NCI-H2081 treated with DMSO at 0.1 percent for 48 hours (cell line): Measurements from ENCODE around the gene KRT80.

Experiments
- DNase-seq: peaks from one replicate; lab custom pipeline; 2025; lab: John Stamatoyannopoulos, UW

KRT80 gene

DNA sequence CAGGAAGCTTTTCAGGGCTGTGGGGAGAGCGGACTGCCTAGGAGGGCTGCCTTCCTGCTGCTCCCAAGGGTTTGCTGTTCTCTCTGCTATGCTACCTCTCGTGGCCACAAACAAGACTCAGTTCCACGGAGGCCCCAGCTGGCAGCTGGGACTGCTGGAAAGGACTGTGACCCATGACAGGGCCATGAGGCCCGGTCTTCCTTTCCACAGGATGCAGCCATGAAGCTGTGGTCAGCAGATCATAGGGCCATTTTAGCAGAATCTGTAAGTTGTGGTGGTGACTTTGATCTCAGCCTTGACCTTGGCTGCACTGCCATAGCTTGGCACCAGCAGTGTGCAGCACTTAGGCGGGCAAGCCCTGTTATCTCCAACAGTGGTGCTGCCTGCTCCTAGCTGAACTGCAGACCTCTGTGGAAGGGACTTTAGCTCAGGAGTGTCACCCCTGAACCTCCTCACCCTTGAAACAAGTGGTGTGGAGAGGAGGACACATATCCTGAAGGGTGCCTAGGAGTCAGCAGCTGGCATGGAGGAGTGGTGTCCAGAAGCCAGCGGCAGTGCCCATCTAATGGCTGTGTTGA, 12.3 kb downstream of the KRT80 start:
- DNase-seq = no peak

DNA sequence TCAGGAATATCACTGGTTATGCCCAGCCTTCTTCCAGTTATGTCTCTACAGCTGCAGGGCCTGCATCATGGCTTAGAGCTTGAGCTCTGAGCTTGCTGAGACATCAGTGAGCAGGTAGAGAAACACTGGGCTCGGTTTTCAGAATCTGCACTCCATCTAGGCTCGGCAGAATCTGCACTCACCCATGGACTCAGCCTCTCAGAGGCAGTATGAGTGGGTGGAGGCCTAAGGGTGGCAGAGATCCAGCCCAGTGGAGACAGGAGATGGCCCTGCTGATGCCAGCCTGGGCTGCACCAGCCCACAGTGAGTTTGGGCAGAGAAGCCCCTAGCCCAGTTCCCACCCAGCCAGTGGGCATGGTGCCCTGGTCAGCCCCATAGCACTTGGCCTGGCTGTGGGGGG, 12.8 kb downstream of the KRT80 start:
- DNase-seq = no peak

DNA sequence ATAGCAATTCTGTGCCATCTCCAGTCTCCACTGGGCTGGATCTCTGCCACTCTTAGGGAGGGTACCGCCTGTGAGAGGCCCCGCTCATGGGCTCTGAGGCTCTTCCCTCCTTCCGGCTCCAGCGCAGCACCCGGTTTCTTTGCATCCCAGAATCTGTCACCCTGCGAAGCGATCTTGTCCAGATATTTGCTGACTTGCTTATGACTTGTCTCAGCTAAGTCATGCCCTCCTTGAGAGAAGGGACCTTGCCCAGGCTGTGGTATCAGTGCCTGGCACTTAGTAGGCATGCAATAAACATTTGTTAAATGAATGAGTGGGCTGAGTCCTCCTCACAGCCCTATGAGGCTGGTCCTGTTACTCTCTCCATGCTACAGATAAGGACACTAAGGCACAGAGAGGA, 13.4 kb downstream of the KRT80 start:
- DNase-seq = no peak

DNA sequence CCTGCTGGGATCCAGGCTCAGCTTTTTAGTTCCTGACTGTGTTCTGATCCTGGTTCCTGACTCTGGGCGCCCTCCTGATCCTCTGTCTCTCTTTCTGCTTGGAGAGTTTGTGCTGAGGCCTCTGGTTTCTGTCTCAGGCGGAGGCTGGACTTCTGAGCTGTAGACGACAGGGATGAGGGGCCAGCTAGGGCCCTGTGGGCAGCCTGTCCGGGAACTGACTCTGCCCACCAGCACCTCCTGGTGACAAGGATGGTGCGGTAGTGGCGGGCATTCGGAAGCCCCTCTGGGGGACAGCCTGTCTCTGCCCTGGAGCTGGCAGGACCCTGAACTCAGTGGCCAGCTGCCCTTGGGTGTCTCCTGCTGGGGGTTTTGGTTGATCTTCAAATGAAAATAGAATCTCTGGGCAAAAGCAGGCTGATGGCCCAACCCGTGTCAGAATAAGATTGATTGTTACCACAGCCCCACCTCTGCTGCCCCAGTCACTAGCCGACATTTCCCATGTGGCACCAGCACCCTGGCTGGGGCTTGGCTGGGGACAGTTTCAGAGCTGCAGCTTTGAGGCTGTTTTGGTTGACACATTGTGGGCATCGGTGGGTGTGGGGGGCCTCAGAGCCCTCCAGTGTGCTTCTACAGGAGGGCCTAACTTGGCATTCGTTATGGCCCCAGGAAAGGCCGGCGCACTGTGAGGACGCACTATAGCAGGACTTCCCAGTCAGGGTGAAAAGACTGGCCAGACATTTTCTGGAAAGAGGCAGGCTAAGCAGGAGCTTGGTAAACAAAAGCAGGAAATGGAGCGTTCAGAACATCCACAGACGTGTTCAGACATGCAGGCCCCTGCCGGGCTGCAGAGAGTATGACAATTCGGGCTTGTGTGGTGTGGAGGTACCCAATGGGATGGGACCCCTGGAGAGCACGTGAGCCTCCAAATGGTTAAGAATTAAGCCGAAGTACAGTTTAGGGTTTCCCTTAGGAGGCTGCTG, 16.2 kb downstream of the KRT80 start:
- DNase-seq = peak; percentile 25

DNA sequence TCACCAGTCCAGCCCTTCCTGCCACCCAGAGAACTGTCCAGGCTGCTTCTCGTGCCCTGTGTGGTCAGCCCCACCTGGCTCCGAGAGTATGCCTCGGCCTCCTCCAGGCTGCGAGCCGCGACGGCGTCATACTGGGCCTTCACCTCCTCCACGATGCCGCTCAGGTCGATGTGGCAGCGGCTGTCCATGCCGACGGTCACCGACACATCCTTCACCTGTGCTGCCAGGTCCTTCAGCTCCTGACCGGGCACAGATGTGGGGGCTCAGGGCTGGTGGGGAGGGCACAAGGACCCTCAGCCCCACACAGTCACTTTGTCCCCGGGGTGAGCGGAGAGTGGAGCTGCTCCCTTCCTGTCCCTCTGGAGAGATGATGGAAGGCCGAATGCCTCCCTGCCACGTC, 18.3 kb downstream of the KRT80 start:
- no peak for DNase-seq

DNA sequence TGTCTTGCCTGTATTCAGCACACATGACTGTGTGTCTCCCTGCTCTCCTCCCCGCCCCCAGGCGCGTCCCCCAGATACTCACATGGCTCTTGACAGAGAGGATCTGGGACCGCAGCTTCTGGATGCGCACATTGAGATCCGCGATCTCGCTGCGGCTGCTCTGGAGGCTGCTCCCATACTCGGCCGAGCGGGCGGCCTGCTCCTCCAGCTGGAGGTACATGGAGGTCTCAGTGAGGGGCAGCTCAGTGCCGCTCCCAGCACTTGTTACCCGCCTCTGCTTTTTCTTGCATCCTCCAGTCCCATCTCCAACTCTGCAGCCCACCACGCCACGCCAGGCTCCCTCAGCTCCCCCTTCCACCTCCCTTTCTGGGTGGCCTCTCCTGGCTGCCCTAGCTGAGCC, 18.9 kb downstream of the KRT80 start:
- DNase-seq = no peak

DNA sequence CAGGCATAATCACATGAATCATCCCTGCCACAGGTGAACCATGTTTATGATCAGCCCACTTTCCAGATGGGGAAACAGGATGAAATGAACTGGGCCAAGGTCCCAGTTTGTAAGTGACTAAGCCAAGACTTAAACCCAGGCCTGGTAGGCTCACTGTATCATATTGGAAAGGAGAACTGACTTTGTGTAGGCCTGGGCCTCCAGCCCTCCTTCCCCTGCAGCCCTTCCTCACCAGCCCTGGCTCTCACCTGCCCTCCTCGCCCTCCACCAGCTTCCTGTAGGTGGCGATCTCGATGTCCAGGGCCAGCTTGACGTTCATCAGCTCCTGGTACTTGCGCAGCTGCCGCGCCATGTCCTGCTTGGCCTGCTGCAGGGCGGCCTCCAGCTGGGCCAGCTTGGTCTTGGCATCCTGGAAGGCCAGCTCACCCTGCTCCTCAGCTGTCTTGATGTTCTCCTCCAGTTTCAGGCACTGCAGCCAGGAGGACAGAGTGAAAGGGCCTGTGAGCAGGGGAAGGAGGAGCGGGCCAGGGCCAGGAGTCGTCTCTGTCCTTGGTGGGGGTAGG, 19.8 kb downstream of the KRT80 start:
- DNase-seq = no peak

DNA sequence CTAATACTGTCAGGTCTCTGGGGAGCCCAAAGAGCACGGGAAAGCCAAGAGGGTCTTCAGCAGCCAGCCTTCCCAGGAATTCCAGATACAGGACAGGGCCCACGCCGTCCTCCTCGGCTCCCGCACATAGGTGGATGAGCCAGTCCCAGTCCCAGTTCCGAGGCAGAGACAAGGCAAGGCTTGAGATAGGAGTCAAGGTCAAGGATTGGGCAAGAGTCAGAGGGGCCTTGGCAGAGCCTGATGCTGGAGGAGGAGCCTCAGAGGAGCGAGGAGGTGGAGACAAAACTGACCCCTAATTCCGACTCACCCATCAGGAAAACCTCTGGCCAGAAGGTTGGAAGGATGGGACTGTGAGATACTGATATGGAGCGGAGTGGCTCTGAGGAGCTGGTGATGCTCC, 21.0 kb downstream of the KRT80 start:
- no peak for DNase-seq

DNA sequence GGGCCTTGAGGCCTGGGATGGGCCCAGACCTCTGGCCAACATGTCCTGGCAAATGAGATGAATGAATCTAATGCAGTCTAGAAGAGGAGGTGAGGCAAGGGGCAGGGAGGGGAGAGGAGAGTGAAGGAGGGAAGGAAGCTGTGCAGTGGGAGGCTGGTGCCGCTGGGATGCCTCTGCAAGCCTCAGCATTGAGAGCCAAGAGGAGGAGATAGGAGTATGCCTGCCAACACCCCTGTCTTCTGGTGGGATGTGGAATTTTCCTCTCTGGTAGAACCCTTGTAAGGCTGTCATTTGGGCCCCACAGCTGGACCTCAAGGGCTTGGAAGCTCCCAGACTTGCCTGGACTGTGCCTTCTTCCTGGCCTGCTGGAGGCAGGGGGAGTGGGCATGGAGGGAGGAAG, 21.9 kb downstream of the KRT80 start:
- DNase-seq = no peak

DNA sequence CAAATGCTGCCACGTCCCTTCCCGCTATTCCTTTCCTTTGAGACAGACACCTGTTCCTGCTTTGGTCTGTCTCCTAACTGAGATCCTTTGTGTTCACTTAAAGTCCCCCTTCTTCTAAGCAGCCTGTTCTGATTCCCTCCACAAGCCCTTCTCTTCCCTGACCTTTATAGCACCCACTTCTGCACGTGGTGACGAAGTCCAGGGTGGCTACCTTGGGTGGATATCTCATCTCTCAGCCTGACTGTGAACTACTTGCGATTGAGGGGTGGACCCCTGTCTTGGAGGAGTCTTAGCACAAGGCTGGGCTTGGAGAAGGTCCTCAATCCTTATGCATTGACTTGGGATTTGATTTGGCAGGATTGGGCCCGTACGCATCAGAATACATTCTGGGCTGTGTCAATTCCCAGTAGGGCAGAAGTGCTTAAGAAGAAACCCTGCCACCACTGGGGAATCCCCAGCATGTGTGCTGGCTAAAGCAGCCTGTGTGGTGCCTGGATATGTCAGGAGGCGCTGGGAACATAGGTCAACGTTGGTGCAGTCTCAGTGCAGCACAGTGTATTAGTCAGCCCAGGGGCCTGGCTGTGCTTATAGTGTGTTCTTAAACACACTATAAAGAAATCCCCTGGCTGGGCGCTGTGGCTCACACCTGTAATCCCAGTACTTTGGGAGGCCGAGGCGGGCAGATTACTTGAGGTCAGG, 23.6 kb downstream of the KRT80 start:
- DNase-seq = no peak

DNA sequence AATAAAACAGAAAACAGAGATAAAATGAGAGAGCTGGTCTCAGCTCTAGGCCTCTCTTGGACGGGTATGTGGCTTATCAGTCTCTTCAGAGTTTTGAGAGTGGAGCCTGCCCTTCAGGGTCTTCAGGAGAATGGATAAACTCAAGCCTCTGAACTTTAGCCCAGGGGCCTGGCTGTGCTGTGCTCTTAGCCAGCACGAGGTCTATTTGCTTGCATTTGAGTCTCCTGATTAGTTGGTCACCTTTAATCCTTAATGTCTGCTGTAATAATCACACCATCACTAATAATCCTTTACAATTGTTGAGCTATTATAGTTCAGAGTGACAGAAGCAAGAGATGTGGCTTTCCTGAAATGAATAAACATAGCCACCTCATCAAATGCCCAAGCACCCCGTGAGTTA, 24.3 kb downstream of the KRT80 start:
- DNase-seq = no peak

DNA sequence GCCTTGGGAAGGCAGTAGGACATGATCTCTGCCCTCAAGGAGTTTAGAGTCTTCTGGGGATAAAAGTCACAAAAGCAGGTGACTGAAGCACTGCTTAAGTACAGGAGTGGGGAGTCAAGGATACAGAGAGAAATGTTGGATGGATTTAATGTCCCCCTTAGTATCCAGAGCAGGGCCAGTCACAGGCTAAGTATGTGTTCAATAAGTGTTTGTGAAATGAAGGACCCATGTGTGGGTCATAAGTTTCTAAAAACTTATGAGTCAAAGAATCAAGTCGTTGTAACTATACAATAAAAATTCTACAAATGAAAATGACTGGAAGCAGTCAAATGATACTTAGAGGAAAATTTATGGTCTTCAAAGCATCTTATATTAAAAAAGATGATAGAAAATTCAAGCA, 25.1 kb downstream of the KRT80 start:
- no peak for DNase-seq

DNA sequence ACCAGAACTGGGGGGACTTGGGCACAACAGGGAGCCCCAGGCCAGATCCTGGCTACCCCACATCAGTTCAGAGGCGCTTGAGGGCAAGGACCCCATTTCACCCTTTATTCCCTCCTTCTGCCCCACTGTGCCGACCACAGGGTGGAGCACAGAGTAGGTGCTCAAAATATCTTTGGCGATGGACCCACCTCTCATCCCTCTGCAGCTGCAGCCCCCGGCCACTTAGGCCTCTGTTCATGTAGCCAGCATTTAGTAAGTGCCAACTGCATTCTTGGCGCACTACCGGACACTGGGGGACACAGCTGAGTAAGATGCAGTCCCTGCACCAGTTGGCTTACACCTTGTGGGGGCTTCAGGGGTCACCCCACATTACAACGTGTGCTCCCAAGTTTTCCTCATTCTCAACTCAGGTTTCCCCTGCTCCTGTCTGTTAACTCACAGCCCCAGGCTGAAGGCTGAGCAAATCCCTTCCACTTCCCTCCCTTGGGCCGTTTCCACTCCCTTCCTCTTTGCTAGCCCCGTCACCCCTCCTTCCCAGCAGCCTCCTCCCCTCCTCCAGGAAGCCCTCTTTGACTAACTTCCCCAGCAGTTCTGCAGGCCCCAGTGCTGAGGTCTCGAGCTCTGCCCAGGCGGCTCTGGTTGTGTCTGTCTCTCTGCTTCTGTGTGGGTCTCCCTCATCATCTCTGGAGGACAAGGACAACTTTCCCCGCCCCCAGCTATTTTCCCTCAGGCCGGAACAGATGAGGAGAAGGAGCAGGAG, 26.5 kb downstream of the KRT80 start:
- no peak for DNase-seq

DNA sequence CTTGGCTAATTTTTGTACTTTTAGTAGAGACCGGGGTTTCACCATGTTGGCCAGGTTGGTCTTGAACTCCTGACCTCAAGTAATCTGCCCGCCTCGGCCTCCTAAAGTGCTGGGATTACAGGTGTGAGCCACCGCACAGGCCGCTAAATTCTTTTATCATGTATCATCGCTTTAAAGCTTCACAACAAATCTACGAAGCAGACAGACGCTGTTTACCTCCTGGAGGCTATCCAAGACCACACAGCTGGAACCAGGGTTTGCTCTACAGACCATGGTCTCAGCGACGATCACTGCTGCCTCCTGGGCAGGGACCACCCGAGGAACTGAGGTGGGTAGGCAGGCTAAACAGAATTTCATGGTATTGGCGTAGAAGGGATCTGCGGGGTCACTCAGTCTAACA, 27.2 kb downstream of the KRT80 start:
- no peak for DNase-seq

DNA sequence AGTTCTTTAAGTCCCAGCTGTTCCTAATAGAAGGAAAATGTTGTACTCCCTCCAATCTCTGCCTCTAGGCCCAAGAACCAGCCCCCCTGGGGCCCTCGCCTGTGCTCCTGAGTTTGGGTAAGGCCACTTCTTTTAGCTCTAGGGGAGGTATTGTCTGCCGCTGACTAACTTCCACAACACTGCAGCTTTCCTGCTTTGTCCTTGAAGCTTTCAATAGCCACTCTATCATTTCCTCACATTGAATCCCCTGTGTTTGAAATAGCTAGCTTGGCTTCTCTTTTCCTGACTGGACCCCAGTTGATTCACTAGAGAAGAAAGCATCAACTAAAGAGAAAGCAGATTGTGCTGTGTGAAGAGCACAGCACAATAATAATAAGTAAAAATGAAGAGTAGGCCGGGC, 28.8 kb downstream of the KRT80 start:
- DNase-seq = no peak

DNA sequence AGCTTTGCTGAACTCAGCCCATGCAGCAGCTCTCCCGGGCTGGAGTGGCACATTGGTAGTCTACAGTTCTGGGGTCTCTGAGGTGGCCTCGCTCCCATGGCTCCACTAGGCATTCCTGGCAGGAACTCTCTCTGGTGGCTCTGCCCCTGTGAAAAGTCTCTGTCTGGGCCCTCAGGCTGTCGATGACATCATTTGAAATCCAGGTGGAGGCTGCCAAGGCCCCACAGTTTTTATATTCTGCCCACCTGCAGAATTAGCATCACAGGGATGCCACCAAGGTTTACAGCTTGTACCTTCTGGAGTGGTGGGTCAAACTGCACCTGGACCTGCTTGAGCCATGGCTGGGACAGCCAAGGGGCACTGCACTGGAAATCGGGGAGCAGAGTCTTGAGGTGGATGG, 31.6 kb downstream of the KRT80 start:
- DNase-seq = no peak

DNA sequence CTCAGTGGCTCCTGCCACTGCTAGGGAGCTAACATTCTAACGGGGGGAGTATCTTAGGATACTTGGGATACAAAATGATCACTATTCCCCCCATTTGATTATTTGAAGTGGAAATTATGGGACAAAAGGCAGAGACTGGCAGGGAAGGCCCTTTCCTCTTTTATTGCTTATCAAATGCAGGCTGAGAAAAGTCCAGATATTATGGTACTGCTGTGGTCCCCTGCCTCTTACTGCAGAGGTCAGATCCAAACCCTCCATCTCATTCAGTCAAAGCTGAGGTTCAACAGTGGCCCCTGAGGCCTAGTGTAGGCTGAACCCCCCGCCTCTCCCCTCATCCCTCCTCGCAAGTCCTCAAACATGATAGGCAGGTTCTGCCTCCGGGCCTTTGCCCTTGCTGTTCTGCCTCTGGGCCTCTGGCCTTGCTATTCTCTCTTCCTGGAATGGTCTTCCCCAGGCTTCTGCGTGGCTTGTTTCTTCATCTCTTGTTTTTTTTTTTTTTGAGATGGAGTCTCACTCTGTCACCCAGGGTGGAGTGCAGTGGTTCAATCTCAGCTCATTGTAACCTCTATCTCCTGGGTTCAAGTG, 34.2 kb downstream of the KRT80 start:
- DNase-seq = no peak

DNA sequence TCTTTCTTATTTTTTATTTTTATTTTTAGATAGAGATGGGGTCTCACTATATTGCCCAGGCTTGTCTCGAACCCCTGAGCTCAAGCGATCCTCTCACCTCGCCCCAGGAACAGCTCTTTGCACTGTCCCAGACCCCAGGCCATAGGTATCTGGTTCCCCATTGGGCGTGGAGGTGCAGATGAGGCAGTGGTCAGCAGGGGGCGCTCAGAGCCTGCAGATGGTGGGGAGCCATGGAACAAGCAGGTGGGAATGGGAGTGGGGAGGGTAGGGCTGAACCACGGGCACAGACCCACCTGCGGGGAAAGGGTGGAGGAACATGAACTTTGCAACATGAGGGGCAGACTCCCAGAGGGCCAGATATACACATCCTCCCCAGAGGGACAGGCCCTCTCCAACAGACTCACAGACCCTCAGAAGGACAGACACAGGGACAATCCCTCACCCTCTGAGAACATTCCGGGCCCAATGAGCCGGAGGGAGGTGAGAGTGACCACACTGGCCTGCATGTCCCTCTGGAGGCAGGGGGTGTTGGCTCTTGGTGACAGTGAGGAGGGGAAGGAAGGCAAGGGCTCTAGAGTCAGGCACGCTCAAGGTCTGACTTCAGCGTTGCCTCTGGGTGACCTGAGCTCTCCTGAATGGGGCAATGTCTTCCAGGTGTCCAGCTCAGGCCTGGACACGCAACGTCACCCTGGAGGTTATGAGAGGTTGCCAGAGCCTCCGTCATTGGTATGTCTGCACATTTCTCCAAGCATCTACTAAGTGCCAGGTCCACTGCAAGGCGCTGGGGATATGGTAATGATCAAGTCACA, 34.9 kb downstream of the KRT80 start:
- DNase-seq = no peak

DNA sequence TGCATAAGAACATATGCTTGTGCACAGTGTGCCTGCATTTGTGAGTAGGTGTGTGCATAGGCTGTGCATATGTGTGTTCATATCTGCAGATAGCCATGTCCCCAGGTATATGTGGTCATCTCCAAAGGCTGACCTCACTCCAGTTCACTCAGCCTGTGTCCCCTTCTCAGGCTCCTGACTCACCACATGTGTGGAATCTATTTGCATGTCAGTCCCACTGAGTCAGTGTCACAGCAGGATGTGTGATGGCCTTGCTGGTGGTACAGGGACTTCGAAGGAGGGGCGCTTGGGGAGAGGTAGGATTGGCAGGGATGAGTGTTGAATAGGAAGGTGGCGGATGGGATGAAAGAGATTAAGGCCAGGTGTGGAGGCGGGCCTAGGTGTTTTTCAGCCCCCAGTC, 35.5 kb downstream of the KRT80 start:
- DNase-seq = no peak

DNA sequence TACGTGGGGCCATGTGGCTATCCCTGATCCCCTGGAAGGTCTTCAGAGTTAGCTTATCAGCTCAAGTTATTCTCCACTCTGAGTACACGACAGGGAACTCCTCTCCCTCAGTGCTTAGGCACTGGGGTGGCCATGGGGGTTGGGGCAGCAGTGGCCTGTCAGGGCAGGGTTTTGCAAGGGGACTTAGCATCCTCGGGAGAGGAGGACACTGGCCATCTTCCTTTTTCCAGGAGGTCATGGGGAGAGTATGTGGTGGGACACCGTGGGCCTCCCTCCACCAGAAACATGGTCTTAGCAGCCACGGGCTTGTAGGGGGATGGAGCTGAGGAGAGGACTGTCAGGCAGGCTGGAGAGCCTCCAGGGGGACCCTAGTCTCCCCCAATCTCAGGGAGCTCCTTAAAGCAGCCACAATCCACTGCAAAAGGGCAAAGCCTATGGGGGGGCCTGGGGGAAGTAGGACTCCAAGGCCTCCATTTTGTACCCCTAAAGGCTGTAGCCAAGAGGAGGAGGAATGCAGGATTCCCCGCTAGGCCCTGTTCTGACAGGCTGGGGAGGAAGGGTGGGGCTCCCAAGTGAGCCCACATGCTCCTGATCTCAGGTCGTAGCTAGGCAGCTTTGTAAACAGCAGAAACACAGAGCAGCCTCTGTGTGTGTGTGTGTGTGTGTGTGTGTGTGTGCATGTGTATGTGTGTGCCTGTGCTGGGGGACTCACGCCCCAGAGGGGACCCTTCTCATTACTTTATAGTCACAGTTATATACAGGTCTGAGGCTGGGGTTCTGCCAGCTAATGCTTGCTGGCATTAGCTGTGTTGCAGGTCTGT, 36.6 kb downstream of the KRT80 start:
- DNase-seq = no peak
